Right ventricle myocardium inferior (tissue), 1 donor: ENCODE results near the gene ZNF546. TPM values are rescaled to one million over a fixed set of nuclear protein-coding genes. Genes with fewer than 3 reads are reported as not detected.
"Not testable (repeated sequence)": the region's sequence is repeated elsewhere in the genome, so short reads cannot be mapped to it uniquely, and the experiment has no call there.

Experiments
- ATAC-seq: fragments of 200-7000 bp; cut with Tn5 transposase; one replicate; pipeline ENCODE4 v1.9.1; 2020; ENCODE audit warnings: mild to moderate bottlenecking, moderate library complexity
- DNase-seq: peaks from one replicate; pipeline ENCODE4 v3.0.0; 2021; ENCODE audit errors: missing footprints
- intact Hi-C: fragments of 100-400 bp; cut with DNase I; formaldehyde crosslinking; loops from one replicate; pipeline ENCODE4 v1.11.0; 2022
- long read RNA-seq: library from polyadenylated mRNA; unstranded; transcript quantifications from one replicate; pipeline ENCODE4 v2.0.0, GENCODE V29; 2021
- total RNA-seq: library from RNA; stranded (reverse); fragmentation: NEBNext Ultra II Directional; extraction: Animal tissue kit (Norgen Biotek cat#: 25700); gene quantifications from one replicate; pipeline ENCODE4 v1.2.1, GENCODE V29; 2021
- donor health status: DM: no; HTN: yes; CAD: no; lungs with severe emphysema.

Gene ZNF546
- total RNA-seq, result 5.1 TPM
- long read RNA-seq, partial matches to known transcripts, result 0 of 4 reads
- long read RNA-seq, other reads (novel, unspliced or antisense), result 1 of 4 reads

- intact Hi-C loops, result loop anchor here (1.0 kb wide), 1 partner anchor 27 kb away; no protein-coding TSS in a partner anchor
- peak; percentile 98 for ATAC-seq
- DNase-seq, result peak; percentile 97
Observed at GRCh38 chr19:39996811-39997637, at the start of gene ZNF546. Gene ZNF546, plus strand, starts transcription at chr19:39997060. Its CDS starts 1,267 bp downstream, at chr19:39998327.

DNA sequence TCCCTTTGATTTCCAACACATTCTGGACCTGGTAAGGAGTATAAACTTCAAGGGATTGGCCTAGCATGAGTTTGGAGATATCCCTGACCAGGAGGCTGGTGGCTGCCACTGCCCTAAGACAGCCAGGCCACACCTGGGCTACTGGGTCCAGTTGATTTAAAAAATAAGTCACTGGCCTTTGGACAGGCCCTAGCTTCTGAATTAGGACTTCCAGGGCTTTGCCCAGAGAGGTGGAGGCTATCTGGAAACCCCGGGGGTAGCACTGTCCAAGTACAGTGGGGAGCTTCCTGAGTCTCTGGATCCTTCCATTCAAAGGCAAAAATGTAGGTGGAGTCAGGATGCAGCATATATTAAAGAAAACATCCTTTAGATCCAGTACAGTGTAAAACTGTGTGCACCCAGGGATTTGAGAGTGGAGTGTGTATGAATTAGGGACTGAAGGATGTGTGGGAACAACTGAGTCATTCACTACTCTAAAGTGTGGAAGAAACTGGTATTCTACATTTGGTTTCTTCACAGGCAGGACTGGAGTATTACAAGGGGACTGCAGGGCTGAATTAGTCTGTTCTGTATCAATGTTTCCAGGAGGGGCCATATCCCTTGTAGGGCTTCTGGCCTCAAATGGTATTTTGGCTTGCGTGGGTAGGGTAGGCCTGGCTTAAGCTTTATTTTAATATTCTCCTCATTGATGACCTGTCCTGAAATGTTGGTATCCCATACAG, 47.7 kb upstream of the ZNF546 start:
- DNase-seq, result no peak
- ATAC-seq, result no peak

GRCh38 chr19:39951065-39951650, 45.7 kb upstream of the ZNF546 start:
- intact Hi-C loops, result no loop called here
- no peak for ATAC-seq
- DNase-seq, result no peak

More for the DNA sequence above, 47.7 kb upstream of the ZNF546 start:
- intact Hi-C loops, result no loop called here

- no peak for DNase-seq
Observed at GRCh38 chr19:39951686-39952085, 45.2 kb upstream of the ZNF546 start.

DNA sequence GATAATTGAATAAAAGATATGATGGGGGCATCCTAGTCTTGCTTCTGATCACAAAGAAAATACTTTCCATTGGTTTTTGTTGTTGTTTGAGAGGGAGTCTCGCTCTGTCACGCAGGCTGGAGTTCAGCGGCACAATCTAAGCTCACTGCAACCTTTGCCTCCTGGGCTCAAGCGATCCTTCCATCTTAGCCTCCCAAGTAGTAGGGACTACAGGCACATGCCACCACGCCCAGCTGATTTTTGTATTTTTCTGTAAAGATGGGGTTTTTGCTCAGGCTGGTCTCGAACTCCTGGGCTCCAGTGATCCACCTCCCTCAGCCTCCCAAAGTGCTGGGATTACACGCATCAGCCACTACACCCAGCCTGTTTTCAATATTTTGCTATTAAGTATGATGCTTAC, 42.9 kb upstream of the ZNF546 start:
- ATAC-seq, result no peak
- no peak for DNase-seq
- intact Hi-C loops, result no loop called here

More at GRCh38 chr19:39951686-39952085, 45.2 kb upstream of the ZNF546 start:
- ATAC-seq, result no peak
- intact Hi-C loops, result no loop called here

- ATAC-seq, intact Hi-C loops: not testable (repeated sequence)
Observed at GRCh38 chr19:39957886-39958285, 39.0 kb upstream of the ZNF546 start.

DNA sequence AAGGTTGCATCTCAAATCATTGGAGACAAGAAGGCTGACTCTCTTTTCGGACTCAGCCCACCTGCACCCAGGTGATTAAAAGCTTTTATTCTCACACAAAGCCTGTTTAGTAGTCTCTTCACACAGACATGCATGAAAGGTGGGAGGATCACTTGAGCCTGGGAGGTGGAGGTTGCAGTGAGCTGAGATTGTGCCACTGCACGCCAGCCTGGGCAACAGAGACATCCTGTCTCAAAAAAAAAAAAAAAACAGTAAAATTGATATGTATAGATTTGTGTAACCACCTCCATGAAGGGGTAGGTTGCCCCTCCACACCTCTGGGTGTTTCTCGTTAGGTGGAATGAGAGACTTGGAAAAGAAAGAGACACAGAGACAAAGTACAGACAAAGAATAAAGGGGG, 37.9 kb upstream of the ZNF546 start:
- ATAC-seq, DNase-seq, intact Hi-C loops: not testable (repeated sequence)

More at GRCh38 chr19:39957886-39958285, 39.0 kb upstream of the ZNF546 start:
- DNase-seq, result not testable (repeated sequence)

GRCh38 chr19:39959407-39959806, 37.5 kb upstream of the ZNF546 start:
- intact Hi-C loops, DNase-seq: not testable (repeated sequence)

DNA sequence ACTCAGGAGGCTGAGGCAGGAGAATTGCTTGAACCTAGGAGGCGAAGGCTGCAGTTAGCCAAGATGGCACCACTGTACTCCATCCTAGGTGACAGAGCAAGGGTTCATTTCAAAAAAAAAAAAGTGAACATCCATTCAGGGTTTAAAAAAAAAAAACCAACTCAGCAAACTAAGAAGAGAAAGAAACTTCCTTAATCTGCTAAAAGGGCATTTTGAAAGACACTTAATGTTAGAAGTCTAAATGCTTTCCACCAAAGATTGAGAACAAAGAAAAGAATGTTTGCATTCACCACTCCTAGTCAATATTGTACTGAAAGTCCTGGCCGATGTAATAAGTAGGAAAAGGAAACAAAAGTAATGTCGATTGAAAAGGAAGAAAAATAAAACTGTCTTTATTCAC, 33.0 kb upstream of the ZNF546 start:
- DNase-seq, result no peak
- intact Hi-C loops, result no loop called here
- ATAC-seq, result no peak

More at GRCh38 chr19:39959407-39959806, 37.5 kb upstream of the ZNF546 start:
- ATAC-seq, result not testable (repeated sequence)

DNA sequence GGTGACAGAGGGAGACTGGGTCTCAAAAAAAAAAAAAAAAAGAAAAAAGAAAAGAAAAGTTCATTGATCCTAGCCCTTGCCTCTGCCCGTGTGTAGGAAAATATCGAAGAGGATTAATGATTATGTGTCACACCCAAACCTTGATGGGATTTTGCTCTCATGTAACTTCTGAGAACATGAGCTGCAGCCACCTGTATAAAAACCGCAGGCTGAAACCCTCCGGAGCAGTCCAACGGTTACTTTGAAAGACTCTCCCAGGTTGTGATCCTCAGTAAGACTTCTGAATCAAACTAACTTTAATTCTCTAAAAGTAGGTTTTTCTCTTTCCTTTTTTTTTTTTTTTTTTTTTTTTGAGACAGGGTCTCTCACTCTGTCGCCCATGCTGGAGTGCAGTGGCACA, 30.2 kb upstream of the ZNF546 start:
- DNase-seq (no peak), ATAC-seq (no peak)
- intact Hi-C loops, result no loop called here

GRCh38 chr19:39967561-39967960, 29.3 kb upstream of the ZNF546 start:
- intact Hi-C loops, result no loop called here
- ATAC-seq, result no peak
- no peak for DNase-seq

- DNase-seq (no peak), ATAC-seq (no peak)
- intact Hi-C loops, result no loop called here
Observed at GRCh38 chr19:39968789-39969188, 28.1 kb upstream of the ZNF546 start.

GRCh38 chr19:39969266-39969665, 27.6 kb upstream of the ZNF546 start:
- intact Hi-C loops, result no loop called here
- DNase-seq, result no peak
- no peak for ATAC-seq

DNA sequence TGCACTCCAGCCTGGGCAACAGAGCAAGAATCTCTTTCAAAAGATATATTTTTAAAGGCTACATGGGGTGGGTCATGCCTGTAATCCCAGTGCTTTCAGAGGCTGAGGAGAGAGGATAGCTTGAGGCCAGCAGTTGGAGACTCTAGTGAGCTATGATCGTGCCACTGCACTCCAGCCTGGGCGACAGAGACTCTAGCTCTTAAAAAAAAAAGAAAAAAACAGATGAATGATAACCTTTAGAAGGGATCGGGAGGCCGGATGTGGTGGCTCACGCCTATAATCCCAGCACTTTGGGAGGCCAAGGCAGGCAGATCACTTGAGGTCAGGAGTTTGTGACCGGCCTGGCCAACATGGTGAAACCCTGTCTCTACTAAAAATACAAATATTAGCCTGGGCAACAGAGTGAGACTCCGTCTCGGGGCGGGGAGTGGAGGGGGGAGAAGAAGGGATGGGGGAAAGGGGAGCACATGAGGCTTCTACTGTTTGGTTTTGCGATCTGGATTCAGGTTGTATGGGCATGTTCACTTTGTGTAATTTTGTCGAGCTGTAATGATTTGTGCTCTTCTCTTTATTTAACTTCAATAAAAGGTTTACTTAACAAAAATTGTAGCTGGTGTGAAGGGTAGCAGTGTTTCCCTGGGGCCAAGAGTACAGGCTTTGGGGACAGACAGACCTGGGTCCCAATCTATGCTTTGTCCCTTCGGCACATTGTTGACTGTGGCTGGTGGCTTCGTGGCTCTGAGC, 27.0 kb upstream of the ZNF546 start:
- intact Hi-C loops, result loop anchor here (1.0 kb wide), 2 partner anchors 27 to 177 kb away; partner anchors contain the start of gene ZNF546

GRCh38 chr19:39970425-39970674, 26.5 kb upstream of the ZNF546 start:
- intact Hi-C loops, result loop anchor here (1.0 kb wide), 2 partner anchors 27 to 177 kb away; partner anchors contain the start of gene ZNF546
- ATAC-seq (no peak), DNase-seq (no peak)

More for the DNA sequence above, 27.0 kb upstream of the ZNF546 start:
- DNase-seq (no peak), ATAC-seq (no peak)

DNA sequence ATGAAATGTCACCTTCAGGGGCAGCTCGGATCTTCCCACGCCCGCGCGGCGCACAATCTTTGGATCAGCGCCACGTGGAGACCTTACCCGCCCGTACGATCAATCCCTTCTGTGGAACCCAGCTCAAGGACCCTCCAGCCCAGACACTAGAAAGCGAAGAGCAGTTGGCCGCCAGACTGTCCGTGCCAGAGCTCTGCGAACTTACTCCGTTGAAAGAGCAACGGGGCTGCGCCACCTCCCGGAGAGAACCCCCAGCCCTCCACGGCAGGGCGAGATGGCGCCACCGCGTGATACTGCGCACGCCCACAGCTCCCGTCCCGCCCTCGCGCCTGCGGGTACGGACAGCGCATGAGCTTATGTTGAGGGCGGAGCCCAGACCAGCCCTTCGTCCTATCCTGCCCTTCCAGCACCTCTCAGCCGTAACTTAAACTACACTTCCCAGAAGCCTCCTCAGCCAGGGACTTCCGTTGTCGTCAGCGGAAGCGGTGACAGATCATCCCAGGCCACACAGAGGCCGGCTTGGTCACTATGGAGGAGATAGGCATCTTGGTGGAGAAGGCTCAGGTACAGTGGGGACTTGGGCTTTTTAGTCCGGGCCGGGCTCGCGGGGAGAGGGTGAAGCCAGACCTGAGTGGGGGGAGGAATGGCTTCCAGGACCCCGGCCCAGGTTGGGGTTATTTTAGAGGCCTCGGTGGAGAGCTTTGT, 26.0 kb upstream of the ZNF546 start, which contains the start of gene PSMC4:
PSMC4 (plus strand) TSS at position 491 of the 705 bp plus-strand sequence; CDS start at position 529, 38 bp downstream.
- intact Hi-C loops, result loop anchor here (1.0 kb wide), 2 partner anchors 26 to 178 kb away; partner anchors contain the start of gene ZNF546
- peak; percentile 100 for ATAC-seq
- peak; percentile 99 for DNase-seq

- ATAC-seq (no peak), DNase-seq (peak; percentile 71)
Observed at GRCh38 chr19:39971380-39972035, 25.4 kb upstream of the ZNF546 start.

More at GRCh38 chr19:39971380-39972035, 25.4 kb upstream of the ZNF546 start:
- intact Hi-C loops, result no loop called here
